OCI-LY1 (cell line): ENCODE measurements around the gene CTNNA3.

ENCODE experiments used
- CTCF ChIP-seq: fragments of 200-600 bp; sonication (generic), shearing (Covaris generic); IDR thresholded peaks from 2 replicates; pipeline ENCODE4 v1.5.1; 2017; ENCODE audit warnings: mild to moderate bottlenecking, antibody characterized with exemption, low read length, moderate library complexity, mixed read lengths
- EZH2 ChIP-seq: fragments of 200-600 bp; sonication (generic), shearing (Covaris generic); IDR thresholded peaks from 2 replicates; pipeline ENCODE4 v1.8.0; 2017; ENCODE audit warnings: borderline replicate concordance, mixed run types, mild to moderate bottlenecking, antibody characterized with exemption, low read length, moderate library complexity, mixed read lengths

- TF ChIP-seq CTCF (no peak), EZH2 (no peak)
These were observed 449.9 kb downstream of the CTNNA3 start for GRCh38 chr10:67246066-67246555.
